Heart left ventricle (tissue), 16 donors: ENCODE results near the gene PPP1R1C. TPM values are rescaled to one million over a fixed set of nuclear protein-coding genes. Genes with fewer than 3 reads are reported as not detected.

Experiments
- ATAC-seq, 4 donors: fragments of 200-7000 bp; cut with Tn5 transposase; one replicate each; pipeline ENCODE4 v1.9.1; 2020 to 2022; ENCODE audit warnings: moderate library complexity in 4 of 4, mild to moderate bottlenecking in 3 of 4, moderate number of reproducible peaks in 1 of 4
- DNase-seq, 5 donors: peaks; one replicate each; pipeline ENCODE4 v3.0.0-alpha.2; 2020
- H3K27ac ChIP-seq, 12 donors: fragments of 200-600 bp; sonication (generic) in 4 of 12; one replicate each; pipeline versions ENCODE4 v1.5.0 to v1.8.0; 2016 to 2022; ENCODE audit warnings: mild to moderate bottlenecking in 2 of 12
- H3K27me3 ChIP-seq, 9 donors: fragments of 200-600 bp; sonication (generic) in 2 of 9; one replicate each; pipeline versions ENCODE4 v1.5.1 to v1.8.0; 2016 to 2022; ENCODE audit warnings: mild to moderate bottlenecking in 3 of 9
- H3K36me3 ChIP-seq, 9 donors: fragments of 200-600 bp; sonication (generic) in 2 of 9; one replicate each; pipeline versions ENCODE4 v1.5.0 to v1.8.0; 2018 to 2022; ENCODE audit warnings: mild to moderate bottlenecking in 2 of 9
- H3K4me1 ChIP-seq, 12 donors: fragments of 200-600 bp; sonication (generic) in 4 of 12; one replicate each; pipeline versions ENCODE4 v1.5.0 to v1.8.0; 2016 to 2022; ENCODE audit warnings: mild to moderate bottlenecking in 3 of 12
- H3K4me3 ChIP-seq, 12 donors: fragments of 200-600 bp; sonication (generic) in 4 of 12; one replicate each; pipeline versions ENCODE4 v1.5.0 to v1.8.0; 2017 to 2022; ENCODE audit warnings: mild to moderate bottlenecking in 9 of 12, moderate library complexity in 4 of 12
- H3K9me3 ChIP-seq, 12 donors: fragments of 200-600 bp; sonication (generic) in 4 of 12; one replicate each; pipeline versions ENCODE4 v1.5.0 to v1.8.0; 2016 to 2022; ENCODE audit warnings: mild to moderate bottlenecking in 1 of 12
- CTCF ChIP-seq, 12 donors: fragments of 200-600 bp; sonication (generic) in 4 of 12; IDR thresholded peaks; one replicate each; pipeline versions ENCODE4 v1.5.0 to v1.8.0; 2018 to 2022; ENCODE audit warnings: antibody characterized with exemption in 12 of 12, mild to moderate bottlenecking in 5 of 12
- POLR2A ChIP-seq, 2 donors: fragments of 450-650 bp; IDR thresholded peaks; one replicate each; pipeline ENCODE4 v1.6.1; 2017; ENCODE audit warnings: antibody characterized with exemption in 2 of 2, mild to moderate bottlenecking in 2 of 2, moderate library complexity in 2 of 2
- WGBS, 4 donors: extraction: QIAGEN DNeasy Blood & Tissue Kit in 2 of 4; methylation state at CpG; one replicate each; pipeline versions ENCODE4 v1.1.5 to v1.1.7; 2013 to 2018; 5-methylcytosine and 5-hydroxymethylcytosine counted together
- intact Hi-C, 10 donors: fragments of 100-400 bp; cut with DNase I; formaldehyde crosslinking; loops; one replicate each; pipeline versions ENCODE4 v1.11.1 to v1.14.2; 2022
- polyA plus RNA-seq, 2 donors: library from polyadenylated mRNA; stranded (reverse); fragments of 200-250 nt; gene quantifications; one replicate each; pipeline ENCODE4 v1.2.3, GENCODE V29; 2013
- total RNA-seq, 9 donors: library from RNA; depleted of rRNA in 2 of 9; stranded (reverse); fragments of >200 nt in 2 of 9; fragmentation: NEBNext Ultra II Directional in 3 of 9; extraction: Animal tissue kit (Norgen Biotek cat#: 25700) in 3 of 9; gene quantifications; one replicate each; pipeline versions ENCODE4 v1.1.0 to v1.2.4, GENCODE V29; 2016 to 2023
- donor health status: ischemic (EF 13 %, LVEDD 7.1; RV severe dilation, severe dysfunction).
- donor health status: healthy with polysubstance abuse.
- donor health status: DM: no; HTN: yes; CAD: no.
- donor health status: DM: no; HTN: no; CAD: no.
- donor health status: ischemic (EF 25% LVEDD 6.9; RV normal size, moderate dysfunction).
- donor health status: ischemic (EF 25% LVEDD 5.7; RV mildly dilated, moderate dysfunction).
- donor health status: healthy.
- donor health status: DM: yes; HTN: yes; CAD: no.
- donor health status: ischemic (EF 35%, LVEDD 5.7; RV mildly dilated, moderate dysfunction).
- donor health status: nonischemic (EF 11% LVEDD 7.7; RV severe dilation, severe dysfunction).
- donor health status: DM: yes; HTN: yes; CAD: no.
- donor health status: PGD.
- donor health status: ischemic (EF 29% LVEDD 5.4; RV normal size, mild dysfunction).
- donor health status: nonischemic (EF 23%, LVEDD 6.1; RV moderate dilation, normal function).

Gene PPP1R1C
- total and polyA plus RNA-seq, 11 donors: 2.9 to 44.5 (median 21.0) TPM

- TF ChIP-seq CTCF (IDR thresholded peaks at IDR 0.05) (no peak), POLR2A (IDR thresholded peaks at IDR 0.05) (no peak)
- 98 to 100% (median 100%) methylated on average over 1 of the region's 1 CpG for WGBS, 4 donors
- Histone ChIP-seq H3K4me3 (no peak overlapping the region), H3K36me3 (no peaks in the 10 kb centered on the region), H3K27ac (no peak overlapping the region), H3K27me3 (no peaks in the 10 kb centered on the region), H3K4me1 (peaks cover 0 to 24% (median 4%) of the 10 kb centered on the region in 12 donors), H3K9me3 (no peaks in the 10 kb centered on the region)
- intact Hi-C loops: no loop called here
- ATAC-seq (no peak), DNase-seq (no peak)
Observed at GRCh38 chr2:181995289-181995688, 9.6 kb downstream of the PPP1R1C start.

GRCh38 chr2:181998041-181998835 is 12.6 kb downstream of the PPP1R1C start:
- H3K27ac ChIP-seq: no peak overlapping the region
- intact Hi-C loops: no loop called here
- H3K4me3 ChIP-seq: no peak overlapping the region
- no peak for TF ChIP-seq CTCF (IDR thresholded peaks at IDR 0.05)
- no peak for TF ChIP-seq POLR2A (IDR thresholded peaks at IDR 0.05)
- H3K9me3 ChIP-seq: no peaks in the 10 kb centered on the region
- WGBS, 4 donors: 78 to 81% (median 79%) methylated on average over 8 of the region's 8 CpGs
- H3K4me1 ChIP-seq: peaks cover 0 to 7% (median 0%) of the 10 kb centered on the region in 12 donors
- DNase-seq (no peak), ATAC-seq (no peak)
- H3K27me3 ChIP-seq: no peaks in the 10 kb centered on the region
- H3K36me3 ChIP-seq: no peaks in the 10 kb centered on the region

DNA sequence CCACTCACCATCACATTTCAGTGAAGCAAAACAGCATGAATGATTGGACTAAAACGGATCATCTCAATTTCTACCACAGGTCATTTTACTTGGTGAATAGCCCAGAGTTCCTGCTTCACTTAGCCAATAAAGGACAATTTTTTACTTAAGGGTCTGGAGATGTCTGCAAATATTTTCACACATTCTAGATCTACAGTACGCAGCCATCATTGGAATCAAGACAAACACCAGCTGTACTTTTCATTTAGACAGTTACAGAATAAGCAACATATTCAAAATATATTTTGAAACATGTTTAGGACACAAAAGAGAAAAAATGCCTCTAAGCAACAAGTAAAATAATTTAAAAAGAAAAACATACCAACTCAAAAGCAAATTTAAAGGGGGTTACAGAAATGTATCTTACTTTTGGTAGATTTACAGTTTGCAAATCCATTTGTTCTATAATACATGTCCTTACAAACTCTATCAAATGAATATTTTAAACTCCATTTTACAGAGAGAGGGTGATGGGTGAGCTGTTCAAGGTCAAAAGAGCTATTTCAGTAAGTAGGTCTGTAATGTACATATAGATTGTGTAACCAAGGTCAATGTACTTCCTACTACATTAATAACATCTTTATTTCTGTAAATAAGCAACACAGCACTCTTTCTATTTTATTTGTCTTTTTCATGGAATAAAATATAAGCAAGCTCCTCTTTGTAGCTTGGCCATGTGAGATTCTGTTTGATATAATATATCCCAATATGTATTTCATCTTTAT is 13.4 kb downstream of the PPP1R1C start:
- intact Hi-C loops: no loop called here

More for the DNA sequence above, 13.4 kb downstream of the PPP1R1C start:
- Histone ChIP-seq H3K9me3 (no peaks in the 10 kb centered on the region), H3K27me3 (no peaks in the 10 kb centered on the region), H3K36me3 (no peaks in the 10 kb centered on the region), H3K27ac (no peak overlapping the region), H3K4me1 (peaks cover 0 to 7% (median 0%) of the 10 kb centered on the region in 12 donors), H3K4me3 (no peak overlapping the region)
- DNase-seq: no peak
- no peak for ATAC-seq
- no peak for TF ChIP-seq CTCF (IDR thresholded peaks at IDR 0.05)
- TF ChIP-seq POLR2A (IDR thresholded peaks at IDR 0.05): no peak
- WGBS, 4 donors: 71 to 75% (median 74%) methylated on average over 2 of the region's 2 CpGs
